ENCODE measurements around the gene SASH1. TPM values are rescaled to one million over a fixed set of nuclear protein-coding genes. Genes with fewer than 3 reads are reported as not detected.

Gene SASH1
- total RNA-seq, 1 experiment from 2014 or later, result 9.8 TPM

DNA sequence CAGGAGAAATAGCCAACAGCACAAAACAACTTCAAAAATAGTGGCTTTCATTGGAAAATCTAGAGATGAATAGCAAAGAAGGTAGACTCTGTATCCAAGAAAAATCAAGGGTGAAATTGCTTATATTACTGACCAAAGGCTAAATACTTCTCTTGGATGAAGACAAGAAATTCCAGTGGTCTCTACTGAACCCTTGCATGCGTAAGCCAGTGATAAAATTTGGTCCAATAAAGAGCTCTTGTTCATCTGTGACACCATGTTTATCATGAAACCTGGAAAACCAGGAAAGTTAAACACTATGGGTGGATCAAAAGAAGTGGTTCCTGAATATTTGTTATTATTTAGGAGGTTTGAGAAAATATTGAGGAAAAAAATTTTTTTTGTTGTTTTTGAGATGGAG lies 25.6 kb upstream of the SASH1 start:
- Histone ChIP-seq H3K79me2 (ENCODE audit: low read length) (no peaks in the 10 kb centered on the region), H3F3A (ENCODE audit: low read length, unreplicated experiment) (no peaks in the 10 kb centered on the region), H3K27me3 (ENCODE audit: low read length) (no peaks in the 10 kb centered on the region), H3K36me3 (ENCODE audit: low read depth, low read length) (no peaks in the 10 kb centered on the region), H4K20me1 (ENCODE audit: low read length) (no peaks in the 10 kb centered on the region), H3K9me2 (replicated peaks; ENCODE audit: low read length) (no peaks in the 10 kb centered on the region), H3K9me3 (ENCODE audit: low read length) (no peaks in the 10 kb centered on the region), H3K4me2 (ENCODE audit: low read length) (no peak overlapping the region), H3K4me3 (ENCODE audit: low read length) (no peak overlapping the region), H3K9ac (ENCODE audit: low read length) (no peak overlapping the region), H2AFZ (ENCODE audit: low read length) (no peak overlapping the region), H3K4me1 (ENCODE audit: insufficient read depth, low read length) (no peaks in the 10 kb centered on the region), H3K27ac (ENCODE audit: low read length) (no peak overlapping the region)
- CTCF ChIA-PET, result no interaction called here
- intact Hi-C loops (cut with micrococcal nuclease), result no loop called here
- DNase-seq (no peak), ATAC-seq (no peak)
- TF ChIP-seq, protein P1, sequence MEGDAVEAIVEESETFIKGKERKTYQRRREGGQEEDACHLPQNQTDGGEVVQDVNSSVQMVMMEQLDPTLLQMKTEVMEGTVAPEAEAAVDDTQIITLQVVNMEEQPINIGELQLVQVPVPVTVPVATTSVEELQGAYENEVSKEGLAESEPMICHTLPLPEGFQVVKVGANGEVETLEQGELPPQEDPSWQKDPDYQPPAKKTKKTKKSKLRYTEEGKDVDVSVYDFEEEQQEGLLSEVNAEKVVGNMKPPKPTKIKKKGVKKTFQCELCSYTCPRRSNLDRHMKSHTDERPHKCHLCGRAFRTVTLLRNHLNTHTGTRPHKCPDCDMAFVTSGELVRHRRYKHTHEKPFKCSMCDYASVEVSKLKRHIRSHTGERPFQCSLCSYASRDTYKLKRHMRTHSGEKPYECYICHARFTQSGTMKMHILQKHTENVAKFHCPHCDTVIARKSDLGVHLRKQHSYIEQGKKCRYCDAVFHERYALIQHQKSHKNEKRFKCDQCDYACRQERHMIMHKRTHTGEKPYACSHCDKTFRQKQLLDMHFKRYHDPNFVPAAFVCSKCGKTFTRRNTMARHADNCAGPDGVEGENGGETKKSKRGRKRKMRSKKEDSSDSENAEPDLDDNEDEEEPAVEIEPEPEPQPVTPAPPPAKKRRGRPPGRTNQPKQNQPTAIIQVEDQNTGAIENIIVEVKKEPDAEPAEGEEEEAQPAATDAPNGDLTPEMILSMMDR (conservative IDR thresholded peaks at IDR 0.05; ENCODE audit: low read depth, low read length), result no peak
- TF ChIP-seq EZH2phosphoT487 (IDR thresholded peaks at IDR 0.05; ENCODE audit: borderline replicate concordance, low read length) (no peak), EZH2 (IDR thresholded peaks at IDR 0.05; ENCODE audit: low read length, unreplicated experiment) (no peak)
- POLR2A ChIA-PET (ENCODE audit: unreplicated experiment), result no interaction called here
- no TSS peak for BruUV-seq (replicated peaks)

DNA sequence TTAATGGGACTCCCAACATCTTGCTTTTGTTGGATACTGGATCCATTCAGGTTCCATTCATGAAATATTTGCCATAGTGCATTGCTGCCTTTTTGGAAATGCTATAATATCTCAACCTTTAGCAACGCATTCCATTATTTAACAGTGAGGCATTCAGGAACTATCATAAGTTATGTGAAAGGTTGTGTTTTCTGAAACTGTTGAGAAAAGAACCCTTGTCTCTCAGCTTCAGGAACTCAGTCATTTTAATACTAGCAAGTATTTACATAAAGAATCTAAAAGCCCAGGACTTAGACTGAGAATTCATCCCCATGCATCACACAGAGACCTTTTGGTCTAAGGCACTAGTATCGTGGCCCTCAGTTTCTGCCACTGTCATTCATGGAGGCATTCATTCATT lies 24.9 kb upstream of the SASH1 start:
- Histone ChIP-seq H3K27ac (ENCODE audit: low read length) (no peak overlapping the region), H4K20me1 (ENCODE audit: low read length) (no peaks in the 10 kb centered on the region), H2AFZ (ENCODE audit: low read length) (no peak overlapping the region), H3K9me2 (replicated peaks; ENCODE audit: low read length) (no peaks in the 10 kb centered on the region), H3K4me1 (ENCODE audit: insufficient read depth, low read length) (no peaks in the 10 kb centered on the region), H3F3A (ENCODE audit: low read length, unreplicated experiment) (no peaks in the 10 kb centered on the region), H3K36me3 (ENCODE audit: low read depth, low read length) (no peaks in the 10 kb centered on the region), H3K4me2 (ENCODE audit: low read length) (no peak overlapping the region), H3K27me3 (ENCODE audit: low read length) (no peaks in the 10 kb centered on the region), H3K9me3 (ENCODE audit: low read length) (no peaks in the 10 kb centered on the region), H3K79me2 (ENCODE audit: low read length) (no peaks in the 10 kb centered on the region), H3K9ac (ENCODE audit: low read length) (no peak overlapping the region), H3K4me3 (ENCODE audit: low read length) (no peak overlapping the region)
- no peak for DNase-seq
- BruUV-seq (replicated peaks), result no TSS peak
- TF ChIP-seq EZH2 (IDR thresholded peaks at IDR 0.05; ENCODE audit: low read length, unreplicated experiment), result no peak
- TF ChIP-seq, protein P1 (conservative IDR thresholded peaks at IDR 0.05; ENCODE audit: low read depth, low read length), result no peak
- intact Hi-C loops (cut with micrococcal nuclease), result no loop called here
- CTCF ChIA-PET, result no interaction called here
- ATAC-seq, result no peak
- POLR2A ChIA-PET (ENCODE audit: unreplicated experiment), result interaction anchor here (0.6 kb wide), 1 partner anchor 1751 kb away, joined by 8 read pairs; the partner anchor contains the start of gene ULBP3

DNA sequence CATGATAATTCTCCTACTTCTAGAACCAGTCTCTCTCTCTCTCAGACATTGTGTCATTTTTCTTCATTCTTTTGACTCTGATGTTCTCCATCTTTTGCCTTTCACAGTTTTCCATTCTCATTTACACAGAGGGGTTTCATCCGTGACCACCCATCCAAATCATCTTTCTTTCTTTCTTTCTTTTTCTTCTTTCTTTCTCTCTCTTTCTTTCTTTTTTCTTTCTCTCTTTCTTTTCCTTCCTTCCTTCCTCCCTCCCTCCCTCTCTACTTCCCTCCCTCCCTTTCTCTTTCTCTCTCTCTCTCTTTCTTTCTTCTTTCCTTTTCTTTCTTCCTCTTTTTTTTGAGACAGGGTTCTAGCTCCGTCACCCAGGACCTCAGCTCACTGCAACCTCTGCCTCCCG lies 19.9 kb upstream of the SASH1 start:
- Histone ChIP-seq H4K20me1 (ENCODE audit: low read length) (no peaks in the 10 kb centered on the region), H3K27me3 (ENCODE audit: low read length) (no peaks in the 10 kb centered on the region), H3K9ac (ENCODE audit: low read length) (no peak overlapping the region), H2AFZ (ENCODE audit: low read length) (no peak overlapping the region), H3K27ac (ENCODE audit: low read length) (no peak overlapping the region), H3K79me2 (ENCODE audit: low read length) (no peaks in the 10 kb centered on the region), H3K36me3 (ENCODE audit: low read depth, low read length) (no peaks in the 10 kb centered on the region), H3K4me2 (ENCODE audit: low read length) (no peak overlapping the region), H3K4me3 (ENCODE audit: low read length) (no peak overlapping the region), H3K9me3 (ENCODE audit: low read length) (no peaks in the 10 kb centered on the region), H3F3A (ENCODE audit: low read length, unreplicated experiment) (no peaks in the 10 kb centered on the region), H3K9me2 (replicated peaks; ENCODE audit: low read length) (no peaks in the 10 kb centered on the region), H3K4me1 (ENCODE audit: insufficient read depth, low read length) (peaks cover 9% of the 10 kb centered on the region; the same call in 1 of the 2 replicates)
- DNase-seq (no peak), ATAC-seq (no peak)
- BruUV-seq (replicated peaks), result no TSS peak
- intact Hi-C loops (cut with micrococcal nuclease), result no loop called here
- TF ChIP-seq, protein P1 (conservative IDR thresholded peaks at IDR 0.05; ENCODE audit: low read depth, low read length), result no peak
- TF ChIP-seq EZH2phosphoT487 (IDR thresholded peaks at IDR 0.05; ENCODE audit: borderline replicate concordance, low read length) (no peak), EZH2 (IDR thresholded peaks at IDR 0.05; ENCODE audit: low read length, unreplicated experiment) (no peak)
- ChIA-PET CTCF (no interaction called here), POLR2A (ENCODE audit: unreplicated experiment) (no interaction called here)

Data from PC-3 (cell line).